H1 (cell line): ENCODE data around the gene TMEM273.

Experiments used
- BACH1 ChIP-seq: IDR thresholded peaks from 2 replicates; pipeline ENCODE4 v1.6.1; 2012; ENCODE audit warnings: low read length, improper control_type of control experiment
- CREB1 ChIP-seq: IDR thresholded peaks from 2 replicates; pipeline ENCODE4 v1.6.1; 2012; ENCODE audit warnings: inconsistent platforms
- MAX ChIP-seq: IDR thresholded peaks from 2 replicates; pipeline ENCODE4 v1.6.1; 2012; ENCODE audit warnings: inconsistent platforms
- POLR2A ChIP-seq, 2 experiments: IDR thresholded peaks; 1 replicate in 1 of 2; 2 replicates in 1 of 2; pipeline ENCODE4 v1.6.1; 2011; ENCODE audit warnings: low read depth in 2 of 2, low read length in 2 of 2, mild to moderate bottlenecking in 2 of 2; ENCODE audit errors: control extremely low read depth in 1 of 2
- SRF ChIP-seq: IDR thresholded peaks from 2 replicates; pipeline ENCODE4 v1.6.1; 2011; ENCODE audit warnings: mild to moderate bottlenecking, low read depth, low read length, moderate library complexity

DNA sequence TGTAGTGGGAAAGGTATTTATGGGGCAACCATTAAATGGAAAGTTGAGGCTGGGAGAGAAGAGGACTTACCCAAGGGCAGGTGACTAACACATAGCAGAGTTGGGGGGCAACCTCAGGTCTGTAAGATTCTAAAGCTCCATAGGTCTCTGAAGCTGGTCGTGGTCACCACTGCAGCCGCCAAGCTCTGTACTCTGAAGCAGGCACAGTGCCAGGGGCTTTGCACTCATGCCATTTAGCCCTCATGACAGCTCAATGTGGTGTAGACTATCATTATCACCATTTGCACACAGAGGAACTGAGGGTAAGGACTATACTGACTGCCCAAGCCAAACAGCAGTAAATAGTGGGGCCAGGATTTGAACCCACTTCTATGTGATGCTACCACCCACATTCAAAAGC is 32.5 kb upstream of the TMEM273 start:
- TF ChIP-seq BACH1 = no peak
- TF ChIP-seq SRF = no peak
- no peak for TF ChIP-seq CREB1
- no peak for TF ChIP-seq MAX
- TF ChIP-seq POLR2A (IDR thresholded peaks at IDR 0.05; ENCODE audit: control extremely low read depth in 1 of 2, low read depth in 2 of 2, low read length in 2 of 2) = no peak
